B cell (primary cell): ENCODE results near the gene APRT. TPM values are rescaled to one million over a fixed set of nuclear protein-coding genes. Genes with fewer than 3 reads are reported as not detected.

Experiments used
- ATAC-seq: fragments of 200-7000 bp; cut with Tn5 transposase; one replicate; pipeline ENCODE4 v1.10.0; 2021; ENCODE audit warnings: low read depth, mild to moderate bottlenecking, moderate number of reproducible peaks, moderate library complexity
- CTCF ChIA-PET: fragments of 350-600 bp; sonication (Branson Sonifier 250); formaldehyde crosslinking; loops from one replicate; lab custom pipeline; 2021; ENCODE audit warnings: antibody characterized with exemption, inconsistent platforms; lab: Charles Lee
- POLR2A ChIA-PET: fragments of 350-600 bp; sonication (Branson Sonifier 250); formaldehyde crosslinking; loops from one replicate; lab custom pipeline; 2021; ENCODE audit warnings: antibody characterized with exemption; lab: Charles Lee
- DNase-seq: peaks from one replicate; pipeline ENCODE4 v3.0.0; 2013
- H2AFZ ChIP-seq: 2 replicates; pipeline ENCODE4 v1.6.1; 2012; ENCODE audit warnings: mild to moderate bottlenecking, low read depth, low read length; ENCODE audit not compliant: insufficient read depth, poor library complexity, severe bottlenecking
- H3K27ac ChIP-seq, 2 donors: 1 replicate in 1 of 2; 2 replicates in 1 of 2; pipeline ENCODE4 v1.5.1; 2012 to 2013; ENCODE audit warnings: low read length in 2 of 2, mild to moderate bottlenecking in 2 of 2, moderate library complexity in 1 of 2
- H3K27me3 ChIP-seq, 4 experiments: fragments of 200-600 bp in 1 of 4; sonication (generic) in 1 of 4; replicated peaks in 1 of 4; 1 replicate in 2 of 4; 2 replicates in 2 of 4; pipeline versions ENCODE4 v1.6.1 to v1.7.0; 2013 to 2016; ENCODE audit warnings: low read length in 3 of 4, mild to moderate bottlenecking in 2 of 4, mixed read lengths in 1 of 4, moderate library complexity in 1 of 4; ENCODE audit not compliant: insufficient read depth in 4 of 4, control insufficient read depth in 3 of 4; ENCODE audit errors: control extremely low read depth in 1 of 4
- H3K36me3 ChIP-seq, 2 experiments: replicated peaks in 1 of 2; 1 replicate in 1 of 2; 2 replicates in 1 of 2; pipeline versions ENCODE4 v1.6.1 to v1.7.1; 2013; ENCODE audit warnings: low read length in 1 of 2; ENCODE audit not compliant: insufficient read depth in 2 of 2, control insufficient read depth in 1 of 2; ENCODE audit errors: control extremely low read depth in 1 of 2, extremely low read depth in 1 of 2
- H3K4me1 ChIP-seq, 2 donors: fragments of 200-600 bp in 1 of 2; sonication (generic) in 1 of 2; 1 replicate in 1 of 2; 2 replicates in 1 of 2; pipeline versions ENCODE4 v1.5.1 to v1.6.1; 2013 to 2017; ENCODE audit warnings: low read length in 2 of 2; ENCODE audit not compliant: control insufficient read depth in 2 of 2, insufficient read depth in 2 of 2
- H3K4me2 ChIP-seq: replicated peaks from 2 replicates; pipeline ENCODE3; 2012; ENCODE audit warnings: mild to moderate bottlenecking, low read depth, low read length; ENCODE audit not compliant: poor library complexity, severe bottlenecking
- H3K4me3 ChIP-seq, 5 experiments: fragments of 200-600 bp in 1 of 5; sonication (generic) in 1 of 5; 1 replicate in 3 of 5; 2 replicates in 2 of 5; pipeline versions ENCODE4 v1.5.1 to v1.7.0; 2011 to 2016; ENCODE audit warnings: low read length in 4 of 5, mild to moderate bottlenecking in 4 of 5, low read depth in 2 of 5, control low read depth in 1 of 5, moderate library complexity in 1 of 5; ENCODE audit not compliant: insufficient read depth in 1 of 5; ENCODE audit errors: control extremely low read depth in 1 of 5, extremely low read depth in 1 of 5
- H3K79me2 ChIP-seq: fragments of 200-600 bp; sonication (generic); one replicate; pipeline ENCODE4 v1.6.0; 2016; ENCODE audit warnings: low read length; ENCODE audit not compliant: control insufficient read depth, insufficient read depth
- H3K9ac ChIP-seq: fragments of 200-600 bp; sonication (generic); 2 replicates; pipeline ENCODE4 v1.6.1; 2017; ENCODE audit warnings: mild to moderate bottlenecking, low read length, moderate library complexity
- H3K9me3 ChIP-seq, 3 donors: one replicate each; pipeline versions ENCODE4 v1.6.1 to v1.7.1; 2013; ENCODE audit warnings: low read length in 2 of 3; ENCODE audit not compliant: control insufficient read depth in 2 of 3, insufficient read depth in 1 of 3; ENCODE audit errors: control extremely low read depth in 1 of 3
- H4K20me1 ChIP-seq: 2 replicates; pipeline ENCODE4 v1.6.0; 2012; ENCODE audit warnings: mild to moderate bottlenecking, low read length; ENCODE audit not compliant: insufficient read depth, control insufficient read depth, poor library complexity, severe bottlenecking
- H3K27ac Mint-ChIP-seq: one replicate; pipeline ENCODE4 v1.8.0; 2021; ENCODE audit warnings: mixed read lengths
- H3K27me3 Mint-ChIP-seq: one replicate; pipeline ENCODE4 v1.8.0; 2021; ENCODE audit warnings: mixed read lengths
- H3K4me1 Mint-ChIP-seq: one replicate; pipeline ENCODE4 v1.8.0; 2021; ENCODE audit warnings: mixed read lengths
- H3K4me3 Mint-ChIP-seq: one replicate; pipeline ENCODE4 v1.8.0; 2021; ENCODE audit warnings: mixed read lengths
- H3K9me3 Mint-ChIP-seq: one replicate; pipeline ENCODE4 v1.8.0; 2022; ENCODE audit warnings: mixed read lengths; ENCODE audit not compliant: insufficient read depth
- EZH2 ChIP-seq: IDR thresholded peaks from 2 replicates; pipeline ENCODE4 v1.6.1; 2012; ENCODE audit warnings: borderline replicate concordance, low read depth, mild to moderate bottlenecking, moderate library complexity, low read length; ENCODE audit not compliant: insufficient read depth, poor library complexity, severe bottlenecking
- WGBS: methylation state at CpG from one replicate; pipeline ENCODE4 v1.1.5; 2013; ENCODE audit warnings: missing lambda C conversion rate; ENCODE audit not compliant: insufficient coverage; 5-methylcytosine and 5-hydroxymethylcytosine counted together
- intact Hi-C: fragments of 100-400 bp; cut with micrococcal nuclease; formaldehyde crosslinking; loops from one replicate; pipeline ENCODE4 v1.10.0; 2022
- polyA plus RNA-seq: library from polyadenylated mRNA; depleted of rRNA; stranded (reverse); fragments of >200 nt; gene quantifications from 2 replicates; pipeline ENCODE4 v1.2.3, GENCODE V29; 2012
- total RNA-seq, 2 donors: library from RNA; stranded (reverse); fragments of 120-200 nt in 1 of 2; gene quantifications; 1 replicate in 1 of 2; 2 replicates in 1 of 2; pipeline versions ENCODE4 v1.2.3 to v1.2.4, GENCODE V29; 2013 to 2022
- TF ChIP-seq, protein P1 (sequence below): fragments of 200-600 bp; IDR thresholded peaks from one replicate; pipeline ENCODE4 v1.8.0; 2022; ENCODE audit warnings: antibody characterized with exemption, mild to moderate bottlenecking

Gene APRT
- total and polyA plus RNA-seq, 2 donors (not counting 1 experiment from before 2014, with no cell fraction given): 124 to 161 TPM

DNA sequence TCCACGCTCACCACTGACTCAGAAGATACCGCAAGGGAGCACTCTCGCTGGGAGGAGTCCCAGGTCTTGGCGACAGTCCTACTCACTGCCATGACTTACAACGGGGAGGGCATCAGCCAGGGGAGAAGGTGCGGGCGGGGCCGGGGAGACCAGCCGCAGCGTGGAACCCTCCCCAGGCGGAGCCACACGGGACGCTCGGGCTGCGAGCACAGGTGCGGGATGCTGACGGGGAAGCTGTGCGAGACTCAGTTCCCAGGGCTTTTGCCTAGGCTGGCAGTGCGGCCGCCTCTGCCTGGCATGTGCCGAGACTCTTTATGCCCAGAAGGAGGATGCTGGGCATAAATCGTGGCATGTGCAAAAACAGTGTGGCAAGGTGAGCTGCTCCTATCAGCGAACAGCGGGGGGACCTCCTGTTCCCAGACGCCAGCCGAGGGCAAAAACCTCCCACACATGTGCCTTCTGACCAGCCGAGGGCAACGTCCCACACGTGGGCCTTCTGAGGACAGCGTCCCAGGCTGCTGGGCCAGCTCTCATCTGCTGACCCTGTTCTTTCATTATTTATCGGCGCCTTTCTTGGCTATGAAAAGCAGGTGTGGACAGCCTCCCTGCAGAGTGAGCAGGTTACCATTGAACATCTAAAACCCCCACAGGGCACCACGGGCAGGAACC, 38.9 kb upstream of the APRT start:
- Histone ChIP-seq H3K4me1 (peaks cover 15 to 16% of the 10 kb centered on the region in 2 donors), H4K20me1 (peaks cover 39% of the 10 kb centered on the region), H3K4me3 (no peak overlapping the region), H3K27me3 (no peaks in the 10 kb centered on the region), H2AFZ (no peak overlapping the region), H3K9me3 (no peaks in the 10 kb centered on the region), H3K27ac (no peak overlapping the region), H3K36me3 (peaks cover 0 to 16% of the 10 kb centered on the region in 2 experiments), H3K4me2 (no peak overlapping the region), H3K9ac (no peak overlapping the region), H3K79me2 (peaks cover 32% of the 10 kb centered on the region)
- H3K9me3 Mint-ChIP-seq: no peaks in the 10 kb centered on the region
- H3K4me3 Mint-ChIP-seq: no peak overlapping the region
- WGBS: 97% methylated on average over 33 of the region's 33 CpGs
- DNase-seq (no peak), ATAC-seq (no peak)
- TF ChIP-seq, protein P1, sequence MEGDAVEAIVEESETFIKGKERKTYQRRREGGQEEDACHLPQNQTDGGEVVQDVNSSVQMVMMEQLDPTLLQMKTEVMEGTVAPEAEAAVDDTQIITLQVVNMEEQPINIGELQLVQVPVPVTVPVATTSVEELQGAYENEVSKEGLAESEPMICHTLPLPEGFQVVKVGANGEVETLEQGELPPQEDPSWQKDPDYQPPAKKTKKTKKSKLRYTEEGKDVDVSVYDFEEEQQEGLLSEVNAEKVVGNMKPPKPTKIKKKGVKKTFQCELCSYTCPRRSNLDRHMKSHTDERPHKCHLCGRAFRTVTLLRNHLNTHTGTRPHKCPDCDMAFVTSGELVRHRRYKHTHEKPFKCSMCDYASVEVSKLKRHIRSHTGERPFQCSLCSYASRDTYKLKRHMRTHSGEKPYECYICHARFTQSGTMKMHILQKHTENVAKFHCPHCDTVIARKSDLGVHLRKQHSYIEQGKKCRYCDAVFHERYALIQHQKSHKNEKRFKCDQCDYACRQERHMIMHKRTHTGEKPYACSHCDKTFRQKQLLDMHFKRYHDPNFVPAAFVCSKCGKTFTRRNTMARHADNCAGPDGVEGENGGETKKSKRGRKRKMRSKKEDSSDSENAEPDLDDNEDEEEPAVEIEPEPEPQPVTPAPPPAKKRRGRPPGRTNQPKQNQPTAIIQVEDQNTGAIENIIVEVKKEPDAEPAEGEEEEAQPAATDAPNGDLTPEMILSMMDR: no peak
- TF ChIP-seq EZH2: no peak
- ChIA-PET POLR2A (no interaction called here), CTCF (no interaction called here)
- peaks cover 19% of the 10 kb centered on the region for H3K4me1 Mint-ChIP-seq
- H3K27ac Mint-ChIP-seq: no peak overlapping the region
- H3K27me3 Mint-ChIP-seq: no peaks in the 10 kb centered on the region
- intact Hi-C loops: no loop called here

DNA sequence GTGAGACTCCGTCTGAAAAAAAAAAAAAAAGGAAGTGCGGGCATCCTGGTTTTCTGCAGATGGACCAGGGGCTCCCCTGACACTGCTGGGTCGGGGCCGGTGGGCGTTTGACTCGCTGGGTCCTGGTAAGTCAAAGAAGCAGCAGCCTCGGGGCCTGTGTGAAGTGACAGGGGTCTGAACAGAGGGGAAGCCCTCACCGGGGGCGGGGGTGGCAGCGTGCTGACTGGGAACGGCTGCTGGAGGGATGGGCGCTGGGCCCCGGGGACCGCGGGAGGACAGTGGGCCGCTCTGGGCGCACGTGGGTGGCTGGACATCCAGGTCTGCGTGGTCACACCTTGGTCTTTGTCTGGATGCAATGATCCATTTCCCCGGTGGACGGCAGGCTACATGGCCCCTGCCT, 36.8 kb upstream of the APRT start:
- CTCF ChIA-PET: no interaction called here
- no peak for ATAC-seq

More for the DNA sequence above, 36.8 kb upstream of the APRT start:
- POLR2A ChIA-PET: interaction anchor here (0.7 kb wide), 1 partner anchor 9 kb away, joined by 5 read pairs; the partner anchor contains the start of gene TRAPPC2L
- Histone ChIP-seq H3K4me1 (no peaks in the 10 kb centered on the region), H3K36me3 (peaks cover 0 to 16% of the 10 kb centered on the region in 2 experiments), H3K27me3 (no peaks in the 10 kb centered on the region), H2AFZ (no peak overlapping the region), H3K9ac (no peak overlapping the region), H4K20me1 (peaks cover 45% of the 10 kb centered on the region), H3K79me2 (peaks cover 38% of the 10 kb centered on the region), H3K4me3 (no peak overlapping the region), H3K4me2 (no peak overlapping the region), H3K9me3 (no peaks in the 10 kb centered on the region), H3K27ac (no peak overlapping the region)
- no peak for TF ChIP-seq EZH2
- TF ChIP-seq, protein P1: no peak
- H3K4me3 Mint-ChIP-seq: no peak overlapping the region
- intact Hi-C loops: no loop called here
- 96% methylated on average over 20 of the region's 21 CpGs for WGBS
- H3K27ac Mint-ChIP-seq: no peak overlapping the region
- H3K27me3 Mint-ChIP-seq: no peaks in the 10 kb centered on the region
- H3K4me1 Mint-ChIP-seq: peaks cover 5% of the 10 kb centered on the region
- H3K9me3 Mint-ChIP-seq: no peaks in the 10 kb centered on the region
- DNase-seq: no peak
